Urothelium cell line (cell line): Measurements from ENCODE around the gene SNPH.
"Not testable (repeated sequence)": the region's sequence is repeated elsewhere in the genome, so short reads cannot be mapped to it uniquely, and the experiment has no call there.

Experiments
- DNase-seq: peaks from one replicate; pipeline ENCODE4 v3.0.0; 2011; ENCODE audit warnings: low spot score, mixed read lengths
- FAIRE-seq: peaks from 2 replicates; lab custom pipeline; 2011; peaks lifted over from hg19 to GRCh38; lab: Jason Lieb, UNC

The SNPH gene

GRCh38 chr20:1266167-1266973 lies at the start of gene SNPH:
SNPH (plus strand) TSS chr20:1266294; CDS start chr20:1296240, 29,946 bp downstream.
- FAIRE-seq (peak; percentile 78), DNase-seq (peak; percentile 87)

GRCh38 chr20:1216527-1217427 lies 49.3 kb upstream of the SNPH start:
- FAIRE-seq, DNase-seq: not testable (repeated sequence)

GRCh38 chr20:1222750-1223149 lies 43.3 kb upstream of the SNPH start:
- FAIRE-seq, DNase-seq: not testable (repeated sequence)

GRCh38 chr20:1224205-1224890 lies 41.7 kb upstream of the SNPH start:
- DNase-seq (no peak), FAIRE-seq (no peak)

GRCh38 chr20:1225263-1225782 lies 40.8 kb upstream of the SNPH start:
- no peak for FAIRE-seq
- no peak for DNase-seq

- peak; percentile 30 for FAIRE-seq
Observed at GRCh38 chr20:1225783-1226654, 40.1 kb upstream of the SNPH start, which contains the start of gene RAD21L1. RAD21L1 (plus strand) TSS chr20:1226044; CDS start chr20:1228454, 2,410 bp downstream.

GRCh38 chr20:1229541-1229940 lies 36.6 kb upstream of the SNPH start:
- DNase-seq (no peak), FAIRE-seq (no peak)

More at GRCh38 chr20:1225783-1226654, 40.1 kb upstream of the SNPH start, which contains the start of gene RAD21L1:
- peak; percentile 96 for DNase-seq

GRCh38 chr20:1232286-1233111 lies 33.6 kb upstream of the SNPH start:
- no peak for DNase-seq
- FAIRE-seq: no peak

GRCh38 chr20:1240549-1240948 lies 25.5 kb upstream of the SNPH start:
- FAIRE-seq: no peak

GRCh38 chr20:1241456-1241855 lies 24.6 kb upstream of the SNPH start:
- DNase-seq (no peak), FAIRE-seq (no peak)

More at GRCh38 chr20:1240549-1240948, 25.5 kb upstream of the SNPH start:
- DNase-seq: no peak

GRCh38 chr20:1242099-1242498 lies 24.0 kb upstream of the SNPH start:
- no peak for FAIRE-seq
- no peak for DNase-seq

GRCh38 chr20:1242530-1242929 lies 23.6 kb upstream of the SNPH start:
- DNase-seq (peak; percentile 29), FAIRE-seq (no peak)

- DNase-seq: no peak
- FAIRE-seq: no peak
Observed at GRCh38 chr20:1245578-1245977, 20.5 kb upstream of the SNPH start.

GRCh38 chr20:1247689-1248088 lies 18.4 kb upstream of the SNPH start:
- FAIRE-seq (no peak), DNase-seq (no peak)

GRCh38 chr20:1250282-1250681 lies 15.8 kb upstream of the SNPH start:
- FAIRE-seq: not testable (repeated sequence)

GRCh38 chr20:1252416-1252815 lies 13.7 kb upstream of the SNPH start:
- no peak for DNase-seq
- no peak for FAIRE-seq

More at GRCh38 chr20:1250282-1250681, 15.8 kb upstream of the SNPH start:
- DNase-seq: not testable (repeated sequence)

GRCh38 chr20:1254254-1254653 lies 11.8 kb upstream of the SNPH start:
- FAIRE-seq: no peak
- no peak for DNase-seq

GRCh38 chr20:1255675-1256074 lies 10.4 kb upstream of the SNPH start:
- DNase-seq (no peak), FAIRE-seq (no peak)

- DNase-seq (no peak), FAIRE-seq (no peak)
Observed at GRCh38 chr20:1263853-1264252, 2.2 kb upstream of the SNPH start.
